Stimulated activated CD8-positive, alpha-beta memory T cell treated with anti-CD3 and anti-CD28 coated beads, Interleukin-7, amount 100 ng/mL, for 48 hours (primary cell): ENCODE measurements around the gene CAPN10.
A peak's percentile ranks its signal among the peaks of the same experiment; 100 is the strongest.

Experiments
- DNase-seq, 2 donors: peaks; one replicate each; pipeline ENCODE4 v3.0.0-alpha.2; 2020; ENCODE audit warnings: low read depth in 1 of 2; ENCODE audit errors: extremely low read depth in 1 of 2

Gene CAPN10

GRCh38 chr2:240622531-240623235 is 36.1 kb downstream of the CAPN10 start:
- DNase-seq, result no peak

- no peak for DNase-seq
These were observed 37.0 kb downstream of the CAPN10 start for GRCh38 chr2:240623531-240624010.

GRCh38 chr2:240624011-240624949 is 37.7 kb downstream of the CAPN10 start:
- DNase-seq, result no peak

- peak; percentile 76 to 89 for DNase-seq
These were observed 38.6 kb downstream of the CAPN10 start, which contains the start of gene GPR35 for GRCh38 chr2:240624950-240625621. TSS of gene GPR35 (plus strand) at chr2:240625480. CDS start at chr2:240629953, 4,473 bp downstream.

GRCh38 chr2:240626531-240627300 is 40.2 kb downstream of the CAPN10 start:
- DNase-seq, result no peak

GRCh38 chr2:240627736-240628506 is 41.4 kb downstream of the CAPN10 start:
- DNase-seq, result no peak

- no peak for DNase-seq
These were observed 41.9 kb downstream of the CAPN10 start for GRCh38 chr2:240628507-240628807.

- DNase-seq, result no peak
These were observed 42.5 kb downstream of the CAPN10 start for GRCh38 chr2:240628808-240629618.

- no peak for DNase-seq
These were observed 43.1 kb downstream of the CAPN10 start for GRCh38 chr2:240629619-240629967.

- no peak for DNase-seq
These were observed 43.6 kb downstream of the CAPN10 start for GRCh38 chr2:240629968-240630770.

- no peak for DNase-seq
These were observed 44.4 kb downstream of the CAPN10 start for GRCh38 chr2:240630771-240631547.

GRCh38 chr2:240631548-240632305 is 45.2 kb downstream of the CAPN10 start:
- DNase-seq, result no peak

GRCh38 chr2:240632306-240632721 is 45.8 kb downstream of the CAPN10 start:
- DNase-seq, result no peak

GRCh38 chr2:240635121-240635997 is 48.8 kb downstream of the CAPN10 start:
- no peak for DNase-seq

- DNase-seq, result no peak
These were observed 49.5 kb downstream of the CAPN10 start for GRCh38 chr2:240635998-240636547.
